Chondrocyte (in vitro differentiated cells): ENCODE data around the gene COL11A1. TPM values are rescaled to one million over a fixed set of nuclear protein-coding genes. Genes with fewer than 3 reads are reported as not detected.

Experiments
- DNase-seq: peaks from one replicate; pipeline ENCODE4 v3.0.0; 2021; ENCODE audit warnings: mixed read lengths, low spot score
- H3K27ac Mint-ChIP-seq: one replicate; pipeline ENCODE4 v1.8.0; 2021; ENCODE audit warnings: mild to moderate bottlenecking, moderate library complexity, mixed read lengths; ENCODE audit not compliant: unreplicated experiment
- H3K27me3 Mint-ChIP-seq: 2 replicates; pipeline ENCODE4 v1.8.0; 2021; ENCODE audit warnings: low read depth, mixed read lengths
- H3K36me3 Mint-ChIP-seq: 2 replicates; pipeline ENCODE4 v1.8.0; 2021; ENCODE audit warnings: low read depth, mixed read lengths
- H3K4me1 Mint-ChIP-seq: 2 replicates; pipeline ENCODE4 v1.8.0; 2021; ENCODE audit warnings: low read depth, mild to moderate bottlenecking, mixed read lengths
- H3K4me3 Mint-ChIP-seq: one replicate; pipeline ENCODE4 v1.8.0; 2021; ENCODE audit warnings: mild to moderate bottlenecking, moderate library complexity, mixed read lengths; ENCODE audit not compliant: unreplicated experiment
- H3K9me3 Mint-ChIP-seq: 2 replicates; pipeline ENCODE4 v1.8.0; 2021; ENCODE audit warnings: low read depth, mixed read lengths
- long read RNA-seq: library from polyadenylated mRNA; stranded (forward); transcript quantifications from one replicate; pipeline ENCODE4 v2.0.0, GENCODE V29; 2021
- total RNA-seq: library from RNA; stranded (reverse); gene quantifications from 3 replicates; pipeline ENCODE4 v1.2.1, GENCODE V29; 2021
- TF ChIP-seq, protein P1 (sequence below): fragments of 200-600 bp; sonication (generic); IDR thresholded peaks from 2 replicates; pipeline ENCODE4 v1.5.0; 2021; ENCODE audit warnings: antibody characterized with exemption, mild to moderate bottlenecking, moderate library complexity

The COL11A1 gene
- 1,010 to 1,354 TPM (median 1,042 TPM) in 3 replicates for total RNA-seq
- long read RNA-seq, full-length matches to known transcripts: 620 of 1,384 reads
- long read RNA-seq, partial matches to known transcripts: 614 of 1,384 reads
- long read RNA-seq, other reads (novel, unspliced or antisense): 150 of 1,384 reads

- H3K4me3 Mint-ChIP-seq: peak within 1 kb of the TSS; percentile 81
- H3K27ac Mint-ChIP-seq: peak within 1 kb of the TSS; percentile 83
- H3K36me3 Mint-ChIP-seq: no peaks in the 10 kb centered on the region
- DNase-seq: peak; percentile 79
- no peaks in the 10 kb centered on the region for H3K27me3 Mint-ChIP-seq
- TF ChIP-seq, protein P1, sequence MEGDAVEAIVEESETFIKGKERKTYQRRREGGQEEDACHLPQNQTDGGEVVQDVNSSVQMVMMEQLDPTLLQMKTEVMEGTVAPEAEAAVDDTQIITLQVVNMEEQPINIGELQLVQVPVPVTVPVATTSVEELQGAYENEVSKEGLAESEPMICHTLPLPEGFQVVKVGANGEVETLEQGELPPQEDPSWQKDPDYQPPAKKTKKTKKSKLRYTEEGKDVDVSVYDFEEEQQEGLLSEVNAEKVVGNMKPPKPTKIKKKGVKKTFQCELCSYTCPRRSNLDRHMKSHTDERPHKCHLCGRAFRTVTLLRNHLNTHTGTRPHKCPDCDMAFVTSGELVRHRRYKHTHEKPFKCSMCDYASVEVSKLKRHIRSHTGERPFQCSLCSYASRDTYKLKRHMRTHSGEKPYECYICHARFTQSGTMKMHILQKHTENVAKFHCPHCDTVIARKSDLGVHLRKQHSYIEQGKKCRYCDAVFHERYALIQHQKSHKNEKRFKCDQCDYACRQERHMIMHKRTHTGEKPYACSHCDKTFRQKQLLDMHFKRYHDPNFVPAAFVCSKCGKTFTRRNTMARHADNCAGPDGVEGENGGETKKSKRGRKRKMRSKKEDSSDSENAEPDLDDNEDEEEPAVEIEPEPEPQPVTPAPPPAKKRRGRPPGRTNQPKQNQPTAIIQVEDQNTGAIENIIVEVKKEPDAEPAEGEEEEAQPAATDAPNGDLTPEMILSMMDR: no peak
- H3K4me1 Mint-ChIP-seq: peaks cover 56% of the 10 kb centered on the region
- H3K9me3 Mint-ChIP-seq: no peaks in the 10 kb centered on the region
These were observed at the start of gene COL11A1 for GRCh38 chr1:103108376-103109150. Gene COL11A1 (minus strand): TSS chr1:103108522. CDS start chr1:103108178, 344 bp downstream.

DNA sequence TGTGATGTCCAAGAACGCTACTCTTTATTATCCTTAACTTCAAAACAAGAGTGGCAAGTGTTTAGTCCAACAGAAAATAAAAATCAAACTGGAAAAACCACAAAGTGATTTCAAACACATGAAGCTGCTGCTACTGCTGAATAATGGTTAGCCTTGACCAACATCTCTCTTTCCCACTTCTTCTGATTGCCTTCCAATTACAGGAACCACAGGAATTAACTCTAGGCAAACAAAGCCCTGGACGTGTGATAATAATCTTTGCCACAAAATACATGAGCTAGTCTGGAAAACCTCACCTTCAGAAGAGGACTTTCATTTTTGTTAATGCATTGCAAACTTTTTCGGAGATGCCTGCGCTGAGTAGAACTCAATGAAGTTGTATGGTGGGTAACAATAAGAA is 48.6 kb upstream of the COL11A1 start:
- Mint-ChIP-seq H3K36me3 (no peaks in the 10 kb centered on the region), H3K27me3 (no peaks in the 10 kb centered on the region), H3K9me3 (no peaks in the 10 kb centered on the region), H3K4me3 (no peak overlapping the region), H3K4me1 (peaks cover 11% of the 10 kb centered on the region), H3K27ac (no peak overlapping the region)
- TF ChIP-seq, protein P1: no peak
- no peak for DNase-seq

DNA sequence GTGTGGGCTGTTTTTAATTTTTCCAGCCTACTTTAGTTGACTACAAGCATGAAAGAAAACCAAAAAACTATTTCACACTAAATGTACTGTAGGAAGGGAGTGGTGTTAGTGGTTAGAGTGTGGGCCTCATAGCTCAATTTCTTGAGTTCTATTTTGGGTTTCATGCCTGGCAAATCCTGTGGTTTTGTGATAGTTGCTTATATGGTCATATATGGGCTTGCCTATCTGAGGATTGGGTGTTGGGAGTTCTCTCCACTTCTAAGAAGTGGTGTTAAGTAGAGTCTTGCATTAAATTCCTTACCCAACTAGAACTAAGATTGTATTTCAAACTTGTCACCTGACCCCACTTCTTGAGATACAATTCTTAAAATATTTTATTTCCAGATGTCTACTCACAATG is 37.8 kb upstream of the COL11A1 start:
- Mint-ChIP-seq H3K9me3 (peaks cover 8% of the 10 kb centered on the region), H3K36me3 (peaks cover 1% of the 10 kb centered on the region), H3K27me3 (no peaks in the 10 kb centered on the region), H3K4me3 (no peak overlapping the region), H3K4me1 (peaks cover 29% of the 10 kb centered on the region), H3K27ac (peak overlapping the region; percentile 38)
- TF ChIP-seq, protein P1: no peak
- DNase-seq: no peak

- peaks cover 1% of the 10 kb centered on the region for H3K36me3 Mint-ChIP-seq
- peaks cover 8% of the 10 kb centered on the region for H3K9me3 Mint-ChIP-seq
- TF ChIP-seq, protein P1: no peak
- H3K4me1 Mint-ChIP-seq: peaks cover 29% of the 10 kb centered on the region
- H3K4me3 Mint-ChIP-seq: no peak overlapping the region
- no peaks in the 10 kb centered on the region for H3K27me3 Mint-ChIP-seq
- H3K27ac Mint-ChIP-seq: peak overlapping the region; percentile 38
- DNase-seq: no peak
These were observed 37.1 kb upstream of the COL11A1 start for GRCh38 chr1:103145449-103145848.

GRCh38 chr1:103144681-103145080 is 36.4 kb upstream of the COL11A1 start:
- TF ChIP-seq, protein P1: no peak
- no peak overlapping the region for H3K27ac Mint-ChIP-seq
- DNase-seq: no peak
- peaks cover 8% of the 10 kb centered on the region for H3K9me3 Mint-ChIP-seq
- no peaks in the 10 kb centered on the region for H3K27me3 Mint-ChIP-seq
- H3K36me3 Mint-ChIP-seq: peaks cover 1% of the 10 kb centered on the region
- no peak overlapping the region for H3K4me3 Mint-ChIP-seq
- H3K4me1 Mint-ChIP-seq: peaks cover 29% of the 10 kb centered on the region
